Smooth muscle cell (in vitro differentiated cells): ENCODE results near the gene RAI1. TPM values are rescaled to one million over a fixed set of nuclear protein-coding genes. Genes with fewer than 3 reads are reported as not detected.

Experiments
- DNase-seq: peaks from one replicate; lab custom pipeline; 2025; ENCODE audit not compliant: unreplicated experiment; lab: John Stamatoyannopoulos, UW
- H2AFZ ChIP-seq: fragments of 200-600 bp; sonication (generic); 2 replicates; pipeline ENCODE4 v1.6.0; 2016; ENCODE audit warnings: antibody characterized with exemption, low read depth, mild to moderate bottlenecking
- H3F3A ChIP-seq: fragments of 200-600 bp; sonication (generic); 2 replicates; pipeline ENCODE4 v1.6.0; 2017; ENCODE audit warnings: antibody characterized with exemption, low read depth
- H3K27ac ChIP-seq: fragments of 200-600 bp; sonication (generic); 2 replicates; pipeline ENCODE4 v1.5.1; 2016; ENCODE audit warnings: low read depth, mild to moderate bottlenecking
- H3K27me3 ChIP-seq: fragments of 200-600 bp; sonication (generic); 2 replicates; pipeline ENCODE4 v1.6.1; 2016; ENCODE audit warnings: low read depth, mild to moderate bottlenecking
- H3K36me3 ChIP-seq: fragments of 200-600 bp; sonication (generic); 2 replicates; pipeline ENCODE4 v1.5.1; 2016; ENCODE audit warnings: low read depth
- H3K4me1 ChIP-seq: fragments of 200-600 bp; sonication (generic); 2 replicates; pipeline ENCODE4 v1.5.1; 2016; ENCODE audit warnings: low read depth
- H3K4me2 ChIP-seq: fragments of 200-600 bp; sonication (generic); 2 replicates; pipeline ENCODE4 v1.6.0; 2016; ENCODE audit warnings: mild to moderate bottlenecking
- H3K4me3 ChIP-seq: fragments of 200-600 bp; sonication (generic); 2 replicates; pipeline ENCODE4 v1.5.1; 2016; ENCODE audit warnings: mild to moderate bottlenecking
- H3K79me2 ChIP-seq: fragments of 200-600 bp; sonication (generic); 2 replicates; pipeline ENCODE4 v1.6.0; 2016; ENCODE audit warnings: low read depth, mild to moderate bottlenecking
- H3K9ac ChIP-seq: fragments of 200-600 bp; sonication (generic); 2 replicates; pipeline ENCODE4 v1.6.0; 2016; ENCODE audit warnings: low read depth
- H3K9me3 ChIP-seq: fragments of 200-600 bp; sonication (generic); replicated peaks from 2 replicates; pipeline ENCODE4 v1.5.1; 2016; ENCODE audit warnings: low read depth
- H4K20me1 ChIP-seq: fragments of 200-600 bp; sonication (generic); 2 replicates; pipeline ENCODE4 v1.6.0; 2016; ENCODE audit warnings: low read depth
- WGBS: methylation state at CpG from one replicate; pipeline ENCODE4 v1.1.7; 2016; ENCODE audit warnings: low lambda C conversion rate; 5-methylcytosine and 5-hydroxymethylcytosine counted together
- polyA plus RNA-seq: library from polyadenylated mRNA; unstranded; fragments of >200 nt; fragmentation: Nextera tagmentation; extraction: Ambion mirVana; gene quantifications from 2 replicates; pipeline ENCODE4 v1.2.1, GENCODE V29; 2016
- total RNA-seq: library from RNA; depleted of rRNA; stranded (reverse); fragments of >200 nt; gene quantifications from 2 replicates; pipeline ENCODE4 v1.2.3, GENCODE V29; 2014
- TF ChIP-seq, protein P1 (sequence below): fragments of 200-600 bp; sonication (generic); IDR thresholded peaks from 2 replicates; pipeline ENCODE4 v1.5.1; 2017; ENCODE audit warnings: borderline replicate concordance, mild to moderate bottlenecking, antibody characterized with exemption; ENCODE audit not compliant: insufficient read depth, poor library complexity, severe bottlenecking

Gene RAI1
- total and polyA plus RNA-seq, 2 experiments from 2014 or later, result 11.1 to 17.6 TPM

DNA sequence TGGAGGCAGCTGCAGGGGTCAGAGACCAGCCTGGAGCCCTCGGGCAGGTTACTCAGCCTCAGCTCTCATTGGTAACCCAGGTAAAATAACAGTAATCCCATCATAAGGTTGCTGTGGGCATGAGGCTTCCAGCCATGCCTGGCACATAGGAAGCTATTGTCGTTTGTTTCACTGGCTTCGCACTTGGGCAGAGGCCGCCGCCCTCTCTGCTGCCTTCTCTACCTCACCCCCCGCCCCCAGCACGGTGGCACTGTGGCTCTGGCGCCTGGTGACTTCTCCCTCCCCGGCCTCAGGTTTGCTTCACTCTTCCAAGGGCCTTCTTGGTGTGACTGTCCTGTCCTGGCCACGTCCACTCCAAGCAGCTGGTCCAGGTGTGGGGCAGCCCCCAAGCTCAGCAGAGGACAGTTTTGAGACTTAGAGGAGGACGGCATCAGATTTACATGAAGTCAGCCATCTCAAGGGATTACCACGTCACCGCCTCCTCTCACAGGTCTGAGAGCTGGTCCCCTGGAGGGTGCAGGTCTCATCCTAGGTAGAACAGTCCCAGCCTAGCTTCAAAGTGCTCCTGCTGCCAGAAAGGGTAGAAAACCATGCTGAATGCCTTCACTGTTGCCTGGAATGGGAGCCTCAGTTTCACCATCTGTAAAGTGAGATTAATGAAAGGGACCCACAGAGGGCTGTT lies 120.7 kb downstream of the RAI1 start:
- WGBS, result 92% methylated on average over 13 of the region's 13 CpGs
- no peak overlapping the region for H3K4me2 ChIP-seq
- H3F3A ChIP-seq, result no peaks in the 10 kb centered on the region
- DNase-seq, result no peak
- no peak overlapping the region for H3K9ac ChIP-seq
- no peak overlapping the region for H2AFZ ChIP-seq
- no peaks in the 10 kb centered on the region for H3K4me1 ChIP-seq
- no peaks in the 10 kb centered on the region for H3K27me3 ChIP-seq
- no peaks in the 10 kb centered on the region for H3K36me3 ChIP-seq
- peaks cover 90% of the 10 kb centered on the region for H4K20me1 ChIP-seq
- H3K9me3 ChIP-seq, result no peaks in the 10 kb centered on the region
- TF ChIP-seq, protein P1, sequence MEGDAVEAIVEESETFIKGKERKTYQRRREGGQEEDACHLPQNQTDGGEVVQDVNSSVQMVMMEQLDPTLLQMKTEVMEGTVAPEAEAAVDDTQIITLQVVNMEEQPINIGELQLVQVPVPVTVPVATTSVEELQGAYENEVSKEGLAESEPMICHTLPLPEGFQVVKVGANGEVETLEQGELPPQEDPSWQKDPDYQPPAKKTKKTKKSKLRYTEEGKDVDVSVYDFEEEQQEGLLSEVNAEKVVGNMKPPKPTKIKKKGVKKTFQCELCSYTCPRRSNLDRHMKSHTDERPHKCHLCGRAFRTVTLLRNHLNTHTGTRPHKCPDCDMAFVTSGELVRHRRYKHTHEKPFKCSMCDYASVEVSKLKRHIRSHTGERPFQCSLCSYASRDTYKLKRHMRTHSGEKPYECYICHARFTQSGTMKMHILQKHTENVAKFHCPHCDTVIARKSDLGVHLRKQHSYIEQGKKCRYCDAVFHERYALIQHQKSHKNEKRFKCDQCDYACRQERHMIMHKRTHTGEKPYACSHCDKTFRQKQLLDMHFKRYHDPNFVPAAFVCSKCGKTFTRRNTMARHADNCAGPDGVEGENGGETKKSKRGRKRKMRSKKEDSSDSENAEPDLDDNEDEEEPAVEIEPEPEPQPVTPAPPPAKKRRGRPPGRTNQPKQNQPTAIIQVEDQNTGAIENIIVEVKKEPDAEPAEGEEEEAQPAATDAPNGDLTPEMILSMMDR, result no peak
- H3K27ac ChIP-seq, result no peak overlapping the region
- no peak overlapping the region for H3K4me3 ChIP-seq
- no peaks in the 10 kb centered on the region for H3K79me2 ChIP-seq

GRCh38 chr17:17804007-17804406 lies 122.7 kb downstream of the RAI1 start:
- H3K27ac ChIP-seq, result no peak overlapping the region
- H3K27me3 ChIP-seq, result no peaks in the 10 kb centered on the region
- H4K20me1 ChIP-seq, result peaks cover 77% of the 10 kb centered on the region
- H3K36me3 ChIP-seq, result no peaks in the 10 kb centered on the region
- H3K4me1 ChIP-seq, result peaks cover 3% of the 10 kb centered on the region
- H3K4me3 ChIP-seq, result no peak overlapping the region
- H2AFZ ChIP-seq, result no peak overlapping the region
- TF ChIP-seq, protein P1, result no peak
- H3K79me2 ChIP-seq, result no peaks in the 10 kb centered on the region
- peaks cover 6% of the 10 kb centered on the region for H3F3A ChIP-seq
- H3K9ac ChIP-seq, result no peak overlapping the region
- DNase-seq, result no peak
- H3K4me2 ChIP-seq, result no peak overlapping the region
- WGBS, result 94% methylated on average over 3 of the region's 3 CpGs
- H3K9me3 ChIP-seq, result no peaks in the 10 kb centered on the region

DNA sequence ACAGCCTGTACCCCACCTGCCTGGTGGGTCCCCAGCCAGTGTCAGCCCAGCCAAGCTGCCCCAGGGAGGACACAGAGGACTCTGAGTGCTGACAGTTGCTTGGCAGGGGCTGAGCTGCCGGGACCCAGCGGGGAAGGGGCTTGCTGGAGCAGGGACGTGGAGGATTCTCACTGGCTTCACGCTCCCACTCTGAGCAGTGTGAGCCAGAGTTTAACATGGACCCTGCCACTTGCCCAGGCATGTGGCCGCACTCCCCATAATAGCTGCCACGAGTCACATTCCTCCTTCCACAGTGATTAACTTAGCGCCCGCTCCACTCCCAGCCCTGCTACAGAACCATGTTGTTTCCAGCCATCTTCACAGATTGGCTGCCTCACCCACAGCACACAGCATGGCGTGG lies 124.3 kb downstream of the RAI1 start:
- whole genome bisulfite sequencing, result 85% methylated on average over 8 of the region's 9 CpGs
- Histone ChIP-seq H4K20me1 (peaks cover 65% of the 10 kb centered on the region), H3K4me2 (no peak overlapping the region), H3K36me3 (no peaks in the 10 kb centered on the region), H2AFZ (no peak overlapping the region), H3K4me1 (peaks cover 17% of the 10 kb centered on the region), H3F3A (peaks cover 11% of the 10 kb centered on the region), H3K27ac (no peak overlapping the region), H3K9me3 (no peaks in the 10 kb centered on the region), H3K79me2 (no peaks in the 10 kb centered on the region), H3K4me3 (no peak overlapping the region), H3K27me3 (no peaks in the 10 kb centered on the region), H3K9ac (no peak overlapping the region)
- TF ChIP-seq, protein P1, result no peak
- DNase-seq, result no peak

- Histone ChIP-seq H3K4me1 (peaks cover 21% of the 10 kb centered on the region), H3K4me2 (no peak overlapping the region), H3K79me2 (no peaks in the 10 kb centered on the region), H3F3A (peaks cover 15% of the 10 kb centered on the region), H3K4me3 (no peak overlapping the region), H3K27me3 (no peaks in the 10 kb centered on the region), H3K36me3 (no peaks in the 10 kb centered on the region), H3K9ac (no peak overlapping the region), H3K9me3 (no peaks in the 10 kb centered on the region), H3K27ac (no peak overlapping the region), H4K20me1 (peaks cover 60% of the 10 kb centered on the region), H2AFZ (no peak overlapping the region)
- TF ChIP-seq, protein P1, result no peak
- no peak for DNase-seq
- 92% methylated on average over 4 of the region's 4 CpGs for WGBS
Measured at GRCh38 chr17:17806035-17806434, 124.8 kb downstream of the RAI1 start.
